WTC11 (cell line): ENCODE measurements around the gene CTRB1. TPM values are rescaled to one million over a fixed set of nuclear protein-coding genes. Genes with fewer than 3 reads are reported as not detected.

Source experiments
- ATAC-seq: fragments of 200-7000 bp; cut with Tn5 transposase; 2 replicates; pipeline ENCODE4 v1.10.0; 2021; ENCODE audit warnings: mild to moderate bottlenecking, moderate library complexity
- CTCF ChIA-PET: fragments of 300-600 bp; sonication (Branson Sonifier 250); formaldehyde crosslinking; loops from one replicate; lab custom pipeline; 2021; ENCODE audit warnings: antibody characterized with exemption; lab: Charles Lee
- POLR2A ChIA-PET: fragments of 350-600 bp; sonication (Branson Sonifier 250); formaldehyde crosslinking; loops from one replicate; lab custom pipeline; 2021; ENCODE audit warnings: antibody characterized with exemption; lab: Charles Lee
- DNase-seq: peaks from one replicate; pipeline ENCODE4 v3.0.0; 2021; ENCODE audit warnings: low spot score
- H3K27ac Mint-ChIP-seq: 2 replicates; pipeline ENCODE4 v1.8.0; 2021; ENCODE audit warnings: mixed read lengths
- H3K27me3 Mint-ChIP-seq: 2 replicates; pipeline ENCODE4 v1.8.0; 2021; ENCODE audit warnings: low read depth, mild to moderate bottlenecking, moderate library complexity, mixed read lengths
- H3K36me3 Mint-ChIP-seq: 2 replicates; pipeline ENCODE4 v1.8.0; 2021; ENCODE audit warnings: mixed read lengths
- H3K4me1 Mint-ChIP-seq: 2 replicates; pipeline ENCODE4 v1.8.0; 2022; ENCODE audit warnings: mixed read lengths
- H3K4me3 Mint-ChIP-seq: 2 replicates; pipeline ENCODE4 v1.8.0; 2021; ENCODE audit warnings: mild to moderate bottlenecking, moderate library complexity, mixed read lengths
- H3K9me3 Mint-ChIP-seq: 2 replicates; pipeline ENCODE4 v1.8.0; 2021; ENCODE audit warnings: mixed read lengths
- CBFB ChIP-seq: sonication (generic); formaldehyde crosslinking; IDR thresholded peaks from 2 replicates; pipeline ENCODE4 v1.8.1; 2022; ENCODE audit warnings: mild to moderate bottlenecking, low read depth, missing genetic modification reagents
- E2F1 ChIP-seq: sonication (generic); formaldehyde crosslinking; IDR thresholded peaks from 2 replicates; pipeline ENCODE4 v1.8.0; 2022; ENCODE audit warnings: mild to moderate bottlenecking, missing genetic modification reagents
- E2F4 ChIP-seq: sonication (generic); formaldehyde crosslinking; IDR thresholded peaks from 2 replicates; pipeline ENCODE4 v1.8.1; 2022; ENCODE audit warnings: low read depth, mild to moderate bottlenecking, moderate library complexity, missing genetic modification reagents, borderline replicate concordance
- E2F5 ChIP-seq: sonication (generic); formaldehyde crosslinking; IDR thresholded peaks from 2 replicates; pipeline ENCODE4 v1.8.1; 2022; ENCODE audit warnings: mild to moderate bottlenecking, moderate library complexity, missing genetic modification reagents
- EMX1 ChIP-seq: fragments of 250-450 bp; sonication (Bioruptor Pico); IDR thresholded peaks from 2 replicates; pipeline ENCODE4 v1.8.0; 2021; ENCODE audit warnings: mild to moderate bottlenecking
- FOXK1 ChIP-seq: sonication (generic); formaldehyde crosslinking; IDR thresholded peaks from 2 replicates; pipeline ENCODE4 v1.8.0; 2022; ENCODE audit warnings: mild to moderate bottlenecking, moderate library complexity, missing genetic modification reagents
- IRF1 ChIP-seq: sonication (generic); formaldehyde crosslinking; IDR thresholded peaks from 2 replicates; pipeline ENCODE4 v1.8.0; 2023; ENCODE audit warnings: missing genetic modification reagents
- JAZF1 ChIP-seq: fragments of 250-450 bp; sonication (Bioruptor Pico); IDR thresholded peaks from 2 replicates; pipeline ENCODE4 v1.9.0; 2021; ENCODE audit warnings: moderate library complexity, mild to moderate bottlenecking, inconsistent platforms
- JUN ChIP-seq: sonication (generic); formaldehyde crosslinking; IDR thresholded peaks from 2 replicates; pipeline ENCODE4 v1.8.0; 2023; ENCODE audit warnings: mild to moderate bottlenecking, missing genetic modification reagents
- KAT7 ChIP-seq: sonication (generic); formaldehyde crosslinking; IDR thresholded peaks from 2 replicates; pipeline ENCODE4 v1.8.1; 2023; ENCODE audit warnings: missing genetic modification reagents, mild to moderate bottlenecking, borderline replicate concordance
- MAX ChIP-seq: sonication (generic); formaldehyde crosslinking; IDR thresholded peaks from 2 replicates; pipeline ENCODE4 v1.8.0; 2022; ENCODE audit warnings: mild to moderate bottlenecking, missing genetic modification reagents
- MLX ChIP-seq: sonication (generic); formaldehyde crosslinking; IDR thresholded peaks from 2 replicates; pipeline ENCODE4 v1.8.1; 2023; ENCODE audit warnings: mild to moderate bottlenecking, missing genetic modification reagents, moderate library complexity
- NR1H2 ChIP-seq: sonication (generic); formaldehyde crosslinking; IDR thresholded peaks from 2 replicates; pipeline ENCODE4 v1.9.0; 2021; ENCODE audit warnings: mild to moderate bottlenecking, moderate library complexity, missing genetic modification reagents
- SMAD3 ChIP-seq: sonication (generic); formaldehyde crosslinking; IDR thresholded peaks from 2 replicates; pipeline ENCODE4 v1.8.0; 2022; ENCODE audit warnings: missing genetic modification reagents, mild to moderate bottlenecking, borderline replicate concordance
- USF1 ChIP-seq: sonication (generic); formaldehyde crosslinking; IDR thresholded peaks from 2 replicates; pipeline ENCODE4 v1.8.0; 2022; ENCODE audit warnings: mild to moderate bottlenecking, missing genetic modification reagents
- ZBTB21 ChIP-seq: sonication (generic); formaldehyde crosslinking; IDR thresholded peaks from 2 replicates; pipeline ENCODE4 v1.8.1; 2023; ENCODE audit warnings: mild to moderate bottlenecking, missing genetic modification reagents, borderline replicate concordance
- ZBTB43 ChIP-seq: sonication (generic); formaldehyde crosslinking; IDR thresholded peaks from 2 replicates; pipeline ENCODE4 v1.8.1; 2023; ENCODE audit warnings: mild to moderate bottlenecking, missing genetic modification reagents
- ZNF281 ChIP-seq: sonication (generic); formaldehyde crosslinking; IDR thresholded peaks from 2 replicates; pipeline ENCODE4 v1.8.0; 2023; ENCODE audit warnings: mild to moderate bottlenecking, missing genetic modification reagents
- ZNF416 ChIP-seq: fragments of 250-450 bp; sonication (Bioruptor Pico); IDR thresholded peaks from 2 replicates; pipeline ENCODE4 v1.9.0; 2021; ENCODE audit warnings: mild to moderate bottlenecking, inconsistent platforms
- ZNF423 ChIP-seq: fragments of 250-450 bp; sonication (Bioruptor Pico); IDR thresholded peaks from 2 replicates; pipeline ENCODE4 v2.1.2; 2022; ENCODE audit warnings: mild to moderate bottlenecking, moderate library complexity
- total RNA-seq: library from RNA; stranded (reverse); gene quantifications from 3 replicates; pipeline ENCODE4 v1.2.3, GENCODE V29; 2021

CTRB1 gene
- total RNA-seq, 1 experiment from 2014 or later = 3.9 TPM

- peaks cover 88% of the 10 kb centered on the region for H3K4me1 Mint-ChIP-seq
- H3K27ac Mint-ChIP-seq = peak overlapping the region; percentile 72
- ChIA-PET POLR2A (interaction anchor here (0.6 to 5.9 kb wide), 5 partner anchors 8 to 589 kb away, joined by 3 to 57 read pairs (median 5); no protein-coding TSS in a partner anchor), CTCF (interaction anchor here (0.6 to 7.5 kb wide), 5 partner anchors 8 to 385 kb away, joined by 3 to 92 read pairs (median 3); no protein-coding TSS in a partner anchor)
- H3K4me3 Mint-ChIP-seq = peak overlapping the region; percentile 22; the same call in 1 of the 2 replicates
- H3K36me3 Mint-ChIP-seq = 0 out of 2 replicates have a peak, but pooled peaks cover 3% of the 10 kb centered on the region
- no peaks in the 10 kb centered on the region for H3K27me3 Mint-ChIP-seq
- ATAC-seq = no peak
- TF ChIP-seq IRF1 = no peak
- no peak for TF ChIP-seq ZNF423 (CRISPR knock-in tag)
- TF ChIP-seq ZBTB21 (CRISPR knock-in tag) = no peak
- no peak for TF ChIP-seq E2F4
- no peak for TF ChIP-seq USF1 (CRISPR knock-in tag)
- TF ChIP-seq MLX = no peak
- no peak for TF ChIP-seq FOXK1
- no peak for TF ChIP-seq NR1H2 (CRISPR knock-in tag)
- no peak for TF ChIP-seq ZBTB43 (CRISPR knock-in tag)
- TF ChIP-seq, all 79 proteins: peak for 0
- H3K9me3 Mint-ChIP-seq = no peaks in the 10 kb centered on the region
- peak; percentile 39 for DNase-seq
Observed at GRCh38 chr16:75256696-75257343, 38.0 kb downstream of the CTRB1 start.

GRCh38 chr16:75257886-75258806, 39.4 kb downstream of the CTRB1 start:
- peak overlapping the region; percentile 88 for H3K27ac Mint-ChIP-seq
- TF ChIP-seq JAZF1 (no peak), E2F5 (CRISPR knock-in tag) (no peak), MAX (no peak), CBFB (CRISPR knock-in tag) (no peak), E2F1 (CRISPR knock-in tag) (no peak), JUN (no peak), SMAD3 (no peak), KAT7 (CRISPR knock-in tag) (no peak), EMX1 (CRISPR knock-in tag) (no peak), ZNF281 (no peak), ZNF416 (CRISPR knock-in tag) (no peak)

More at GRCh38 chr16:75257886-75258806, 39.4 kb downstream of the CTRB1 start:
- ChIA-PET POLR2A (no interaction called here), CTCF (interaction anchor here (0.6 to 1.0 kb wide), 4 partner anchors 9 to 386 kb away, joined by 3 read pairs; no protein-coding TSS in a partner anchor)
- Mint-ChIP-seq H3K27me3 (no peaks in the 10 kb centered on the region), H3K36me3 (0 out of 2 replicates have a peak, but pooled peaks cover 3% of the 10 kb centered on the region), H3K9me3 (no peaks in the 10 kb centered on the region), H3K4me1 (peaks cover 86% of the 10 kb centered on the region), H3K4me3 (no peak overlapping the region; the same call in 1 of the 2 replicates)
- DNase-seq (peak; percentile 6), ATAC-seq (no peak)
